Stimulated activated CD8-positive, alpha-beta memory T cell treated with anti-CD3 and anti-CD28 coated beads, Interleukin-7, amount 100 ng/mL, for 1 hour (primary cell): ENCODE measurements around the gene ATP23.

ENCODE experiments used
- DNase-seq, 2 donors: peaks; one replicate each; pipeline ENCODE4 v3.0.0-alpha.2; 2020; ENCODE audit warnings: low read depth in 2 of 2

Gene ATP23

DNA sequence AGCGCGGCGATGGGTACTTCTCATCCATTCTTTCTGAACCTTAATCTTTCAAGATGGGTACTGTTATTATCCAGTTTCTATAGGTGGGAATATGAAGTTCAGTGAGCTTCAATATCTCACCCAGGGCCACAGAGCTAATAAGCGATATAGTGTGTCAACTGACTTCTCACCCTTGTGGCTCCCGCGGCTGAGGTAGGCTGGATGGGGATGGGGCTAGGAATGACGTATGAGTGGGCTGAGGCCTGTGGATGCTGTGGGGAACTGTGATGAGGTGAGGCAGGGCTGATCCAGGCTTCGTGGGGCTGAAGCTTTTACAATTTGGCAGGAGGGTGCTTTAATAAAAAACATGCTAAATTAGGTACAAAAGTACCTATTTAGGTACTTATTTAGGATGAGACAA, 32.9 kb upstream of the ATP23 start:
- no peak for DNase-seq

DNA sequence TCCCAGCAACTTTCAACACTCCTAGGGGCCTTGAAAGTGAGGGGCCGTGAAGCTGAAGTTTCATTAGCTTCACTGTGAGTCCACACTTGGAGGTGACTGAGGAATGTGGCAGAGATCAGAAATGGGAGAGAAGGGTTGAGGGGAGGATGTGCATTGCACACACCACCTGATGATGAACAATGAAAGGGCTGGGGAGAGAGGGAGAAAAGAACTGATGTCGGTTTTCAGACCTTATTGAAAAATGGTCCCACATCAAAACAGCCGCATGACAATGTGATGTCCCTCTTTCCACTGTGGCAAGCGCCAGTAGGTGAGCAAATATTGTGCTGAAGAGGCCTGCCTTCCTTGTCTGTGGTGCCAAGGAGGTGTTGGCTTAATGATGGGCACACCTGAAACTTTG, 32.3 kb upstream of the ATP23 start:
- no peak for DNase-seq

DNA sequence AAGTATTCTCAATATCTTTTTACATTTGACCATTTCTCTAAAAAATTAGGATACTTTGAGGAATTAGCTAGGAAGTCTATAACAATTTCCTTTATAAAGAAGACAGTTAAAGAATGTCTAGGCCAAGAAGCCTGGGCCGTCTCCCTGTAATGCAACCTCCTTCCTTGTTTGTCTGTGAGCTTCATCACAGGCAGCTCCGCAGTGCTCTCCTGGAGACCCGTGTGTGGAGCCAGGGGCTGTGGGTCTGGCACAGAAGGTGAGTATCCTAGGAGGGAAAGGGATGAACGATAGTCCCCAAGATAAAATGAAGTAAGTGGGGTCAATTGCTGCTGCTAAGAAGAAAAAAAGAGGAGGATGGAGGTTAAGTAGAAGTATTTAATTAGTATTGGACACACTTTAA, 31.8 kb upstream of the ATP23 start:
- DNase-seq = no peak

DNA sequence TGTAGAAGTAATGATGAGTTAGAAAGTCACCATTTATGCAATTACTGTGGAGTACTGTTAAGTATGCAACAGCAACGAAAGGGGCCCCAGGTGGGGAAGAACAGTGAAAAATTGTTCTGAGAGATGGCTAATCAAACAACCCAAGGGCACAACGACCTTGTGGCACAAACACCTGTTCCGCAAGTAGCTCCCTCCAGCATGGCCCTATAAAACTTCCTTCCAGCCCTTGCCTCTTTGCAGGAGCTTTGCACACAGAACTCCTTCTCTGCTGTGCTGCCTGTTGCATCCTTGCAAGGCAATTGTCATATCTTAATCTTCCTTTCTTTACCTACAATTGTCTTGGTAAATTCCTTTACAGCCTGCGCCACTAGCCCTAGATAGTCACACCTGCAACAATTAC, 23.2 kb upstream of the ATP23 start:
- DNase-seq = no peak

DNA sequence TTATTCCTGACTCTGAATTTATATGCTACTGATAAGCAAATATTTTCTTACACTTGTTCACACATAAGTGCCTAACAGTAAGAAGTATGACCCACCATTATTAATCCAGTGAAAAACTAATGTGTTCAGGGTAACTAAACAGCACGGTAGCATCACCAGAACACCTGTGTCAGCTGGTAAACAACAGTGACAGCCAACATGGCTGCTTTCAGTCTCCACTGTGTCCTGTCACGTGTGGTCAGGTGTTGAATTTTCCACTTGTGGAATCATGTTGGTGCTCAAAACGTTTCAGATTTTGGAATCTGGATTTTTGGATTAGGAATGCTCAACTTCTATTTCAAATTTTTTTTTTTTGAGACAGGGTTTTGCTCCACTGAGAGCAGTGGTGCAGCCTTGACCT, 14.3 kb upstream of the ATP23 start:
- no peak for DNase-seq

DNA sequence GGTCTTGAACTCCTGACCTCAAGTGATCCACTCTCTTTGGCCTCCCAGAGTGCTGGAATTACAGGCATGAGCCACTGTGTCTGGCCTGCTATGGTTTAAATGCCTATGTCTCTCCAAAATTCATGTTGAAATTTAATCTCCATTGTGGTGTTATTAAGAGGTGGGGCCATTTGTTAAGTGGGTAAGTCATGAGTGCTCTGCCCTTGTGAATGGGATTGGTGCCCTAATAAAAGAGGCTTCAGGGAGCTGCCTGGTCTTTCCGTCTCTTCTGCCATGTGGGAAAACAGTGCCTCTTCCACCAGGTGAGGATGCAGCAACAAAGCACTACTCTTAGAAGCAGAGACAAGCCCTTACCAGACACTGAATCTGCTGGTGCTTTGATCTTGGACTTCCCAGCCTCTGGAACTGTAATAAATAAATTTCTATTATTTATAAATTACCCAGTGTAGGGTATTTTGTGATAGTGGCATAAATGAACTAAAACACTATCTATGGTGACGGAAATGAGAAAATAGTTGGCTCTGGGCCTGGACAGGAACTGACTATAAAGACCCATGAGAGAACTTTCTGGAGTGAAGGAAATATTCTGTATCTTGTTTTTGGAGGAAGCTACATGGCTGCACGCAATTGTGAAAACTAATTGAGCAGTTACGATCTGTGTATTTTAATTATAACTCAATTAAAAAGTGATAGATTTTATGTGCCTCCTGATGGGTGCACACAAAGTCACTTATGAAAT, 12.1 kb upstream of the ATP23 start:
- DNase-seq = no peak

DNA sequence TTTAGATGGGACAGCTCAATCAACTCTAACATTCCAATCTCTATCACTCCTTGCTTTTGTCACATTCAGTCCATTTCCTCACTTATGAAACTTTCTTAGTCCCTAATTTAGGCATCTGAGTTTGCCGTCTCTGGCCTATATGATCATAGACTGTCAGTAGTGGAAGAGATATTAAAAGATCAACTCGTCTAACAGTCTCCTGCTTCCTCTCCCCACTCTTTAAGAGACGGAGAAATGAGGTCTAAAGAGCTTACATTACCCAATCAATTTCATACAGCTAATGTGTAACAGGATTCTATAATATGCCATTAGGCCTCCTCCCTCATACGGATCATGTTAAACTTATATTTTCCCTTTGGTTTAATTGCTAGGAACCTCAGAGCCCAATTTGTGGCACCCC, 6.5 kb upstream of the ATP23 start:
- DNase-seq = no peak

DNA sequence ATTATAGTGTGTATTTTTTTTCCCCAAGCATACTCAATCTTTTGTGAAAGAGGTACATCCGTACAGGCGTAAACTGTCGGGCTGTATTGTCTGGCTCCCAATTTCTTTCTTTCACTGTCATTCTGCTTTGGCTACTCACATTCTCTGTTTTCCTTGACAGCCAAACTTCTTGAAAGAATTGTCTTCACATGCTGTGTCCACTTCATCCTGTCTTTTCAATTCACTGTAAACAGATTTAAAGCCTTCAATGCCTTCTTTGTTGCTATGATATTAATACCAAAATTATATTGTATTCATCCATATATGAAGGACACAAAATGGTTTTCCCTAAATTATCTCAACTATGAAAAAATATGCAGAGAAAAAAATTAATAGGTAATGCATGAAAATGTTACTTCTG, 6.0 kb upstream of the ATP23 start:
- no peak for DNase-seq

DNA sequence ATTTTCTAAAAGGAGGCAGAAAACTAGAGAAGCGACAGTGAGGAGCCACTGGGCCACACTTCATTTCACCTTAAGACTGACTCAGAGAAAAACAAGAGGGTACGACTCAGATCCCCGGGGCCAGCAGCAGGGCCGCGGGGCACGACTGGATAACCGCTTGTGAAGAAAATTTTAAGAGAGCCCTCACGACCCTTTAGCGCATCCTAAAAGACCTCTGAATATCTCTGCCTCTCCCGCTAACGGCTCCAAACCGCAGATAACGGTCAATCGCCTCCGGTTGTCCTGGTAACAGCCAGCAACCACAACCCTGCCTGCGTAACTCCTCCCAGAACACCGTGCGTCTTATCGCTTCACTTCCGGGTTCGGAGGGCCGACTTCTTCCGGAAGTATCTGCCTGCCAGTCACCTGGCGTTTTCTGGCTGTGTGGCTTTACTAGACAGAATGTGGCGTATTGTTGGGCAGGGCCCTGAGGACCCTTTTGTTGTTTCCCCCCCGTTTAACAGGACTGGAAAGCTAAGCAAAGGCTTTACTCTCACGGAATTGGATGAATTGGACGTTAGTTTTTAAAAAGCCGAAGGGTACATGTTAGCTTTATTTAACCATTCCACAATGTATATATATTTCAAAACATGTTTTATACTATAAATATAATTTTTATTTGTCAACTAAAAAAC, 5.4 kb upstream of the ATP23 start:
- peak; percentile 82 for DNase-seq

DNA sequence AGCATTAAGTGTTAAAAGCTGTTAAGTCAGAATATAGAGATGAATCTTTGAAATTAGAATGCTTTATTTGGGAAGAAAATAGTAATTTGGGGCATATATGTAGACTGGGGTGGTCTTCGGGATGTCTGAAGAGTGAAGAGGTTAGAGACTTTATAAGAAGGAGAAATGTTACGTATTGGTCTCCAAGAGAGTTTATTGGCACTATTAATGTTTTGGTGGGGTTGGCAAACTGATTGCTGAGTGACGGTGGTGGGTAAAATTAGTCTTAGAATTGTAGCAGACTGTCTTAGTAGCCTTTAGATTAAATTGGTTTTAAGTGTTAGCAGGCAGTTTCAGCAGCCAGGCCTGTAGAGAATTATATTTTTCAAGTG, 4.9 kb upstream of the ATP23 start:
- no peak for DNase-seq

DNA sequence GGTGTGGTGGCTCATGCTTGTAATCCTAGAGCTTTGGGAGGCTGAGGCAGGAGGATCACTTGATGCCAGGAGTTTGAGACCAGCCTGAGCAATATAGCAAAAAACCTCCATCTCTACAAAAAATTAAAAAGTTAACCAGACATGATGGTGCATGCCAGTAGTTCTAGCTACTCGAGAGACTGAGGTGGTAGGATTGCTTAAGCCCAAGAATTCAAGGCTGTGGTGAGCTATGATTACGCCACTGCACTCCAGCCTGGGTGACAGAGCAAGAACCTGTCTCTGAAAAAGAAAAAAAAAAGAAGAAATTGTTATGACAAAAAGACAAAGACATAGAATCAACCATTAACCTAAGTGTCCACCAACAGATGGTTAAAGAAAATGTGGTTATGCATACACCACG, 2.1 kb upstream of the ATP23 start:
- DNase-seq = no peak

DNA sequence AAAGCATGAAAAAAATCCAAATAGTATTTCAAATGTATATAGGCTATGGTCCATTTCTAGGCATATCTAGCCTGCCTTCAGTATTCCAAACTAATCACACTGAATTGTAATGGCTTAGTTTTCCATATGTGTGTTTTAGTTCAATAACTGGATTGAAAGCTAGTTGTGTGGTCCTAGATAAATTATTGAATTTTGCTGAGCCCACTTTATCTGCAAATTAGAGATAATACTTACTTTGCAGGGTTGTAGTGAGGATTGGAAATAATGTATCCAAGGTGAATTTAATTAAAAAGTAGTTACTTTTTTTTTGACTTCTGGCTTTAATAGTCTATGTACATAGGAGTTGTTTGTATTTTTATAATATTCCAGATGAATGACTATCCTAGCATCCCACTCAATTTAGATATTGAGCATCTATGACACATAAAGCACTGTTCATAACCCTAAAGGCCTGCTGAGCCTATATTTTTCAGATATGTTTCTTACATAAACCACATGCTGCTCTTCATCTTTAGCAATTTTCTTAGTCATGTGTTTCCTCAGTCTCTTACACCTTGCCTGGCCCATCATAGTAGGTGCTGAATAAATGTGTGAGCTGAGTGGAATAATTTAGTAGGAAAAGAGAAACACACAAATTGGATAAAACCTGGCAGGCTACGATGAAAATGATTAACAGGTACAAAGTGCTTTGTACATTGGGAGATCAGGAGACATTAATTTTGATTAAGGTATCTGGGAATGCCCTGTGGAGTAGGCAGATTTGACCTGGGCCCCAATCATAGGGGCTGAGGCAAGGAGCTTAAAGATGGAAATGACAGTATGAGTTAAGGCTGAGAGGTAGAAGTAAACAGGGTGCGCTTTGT, 1.1 kb upstream of the ATP23 start:
- DNase-seq = no peak

DNA sequence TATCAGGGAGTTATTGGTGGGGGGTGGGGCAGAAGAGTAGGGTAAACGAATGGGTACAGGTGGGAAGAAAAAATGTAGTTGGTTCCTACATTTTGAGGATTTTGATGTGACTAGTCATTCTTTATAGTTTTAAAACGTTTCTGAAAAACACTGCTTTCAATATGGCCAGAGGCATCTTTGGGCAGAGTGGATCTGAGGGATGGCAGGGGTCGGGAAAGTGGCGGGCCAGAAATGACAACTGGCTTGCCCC, 527 bp upstream of the ATP23 start:
- DNase-seq = no peak

DNA sequence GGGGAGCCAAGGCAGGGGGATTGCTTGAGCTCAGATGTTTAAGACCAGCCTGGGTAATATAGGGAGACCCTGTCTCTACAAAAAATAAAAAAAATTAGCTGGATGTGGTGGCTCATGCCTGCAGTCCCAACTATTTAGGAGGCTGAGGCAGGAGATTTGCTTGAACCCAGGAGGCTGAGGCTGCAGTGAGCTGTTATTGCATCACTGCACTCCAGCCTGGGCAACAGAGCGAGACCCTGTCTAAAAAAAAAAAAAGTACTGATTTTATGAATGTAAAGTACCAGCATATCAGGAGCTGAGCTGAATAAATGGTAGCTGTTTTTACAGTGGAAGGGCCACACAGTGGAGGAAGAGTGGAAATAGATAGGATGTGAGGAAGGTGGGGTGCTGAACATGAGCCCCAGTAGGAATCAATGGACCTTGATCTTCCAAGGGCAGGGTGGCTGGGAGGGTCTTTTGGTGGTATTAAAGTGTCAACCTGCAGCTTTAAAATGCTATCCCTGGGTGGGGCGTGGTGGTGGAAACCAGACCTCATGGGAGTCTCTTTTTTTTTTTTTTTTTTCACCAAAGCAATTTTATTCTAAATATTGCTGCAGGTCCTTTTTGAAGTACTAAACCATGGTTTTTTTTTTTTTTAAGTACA, 2.2 kb downstream of the ATP23 start:
- DNase-seq = no peak

DNA sequence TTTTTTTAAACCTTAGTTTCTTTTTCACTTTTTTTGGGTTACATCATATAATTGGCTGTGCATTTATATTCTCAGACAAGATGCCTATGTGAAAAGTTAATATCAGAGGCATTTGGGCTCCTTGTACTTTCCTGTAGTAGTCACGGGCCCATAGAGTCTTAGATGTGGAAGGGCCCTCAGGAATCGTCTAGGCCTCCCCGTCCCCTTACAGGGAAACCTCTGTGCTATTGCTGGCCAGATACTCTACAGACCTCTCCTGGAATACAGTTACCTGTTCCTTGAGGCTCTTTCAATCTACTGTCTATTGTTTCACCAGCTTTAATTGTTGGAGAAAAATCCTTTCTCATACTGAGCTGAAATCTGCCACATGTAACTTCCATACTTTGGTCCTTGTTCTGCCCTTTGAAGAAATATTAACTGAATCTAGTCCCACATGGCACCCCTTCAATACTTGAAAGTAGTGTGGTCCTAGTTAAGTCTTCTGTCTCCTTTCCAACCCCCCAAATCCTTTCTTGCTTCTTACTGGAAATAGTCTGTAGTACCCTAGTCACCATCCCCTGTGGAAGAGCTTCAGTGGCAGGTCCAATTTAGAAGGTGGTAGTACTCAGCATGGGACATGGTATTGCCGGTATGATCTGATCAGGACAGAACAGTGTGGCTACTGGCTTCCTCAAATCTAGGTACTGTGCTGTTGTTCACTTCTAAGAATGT, 3.1 kb downstream of the ATP23 start:
- no peak for DNase-seq

DNA sequence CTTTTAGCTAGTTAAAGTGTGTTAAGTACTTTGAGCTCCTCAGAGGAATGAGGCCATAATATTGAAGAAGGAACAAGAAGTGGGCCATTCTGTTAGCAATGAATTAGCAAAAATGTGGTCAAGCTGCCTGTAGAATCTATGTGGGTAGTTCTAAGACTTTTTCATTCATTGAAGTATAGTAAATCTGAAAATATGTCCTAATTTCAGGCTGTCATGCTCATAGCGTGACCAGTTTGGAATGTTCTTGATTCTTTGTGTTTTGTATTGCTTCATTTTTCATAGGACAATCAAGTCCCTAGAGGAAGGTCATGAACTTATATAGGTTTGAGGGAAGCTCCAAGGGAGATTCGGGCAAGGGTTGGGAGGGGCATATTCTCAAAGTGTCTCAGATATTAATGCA, 11.4 kb downstream of the ATP23 start:
- DNase-seq = no peak

DNA sequence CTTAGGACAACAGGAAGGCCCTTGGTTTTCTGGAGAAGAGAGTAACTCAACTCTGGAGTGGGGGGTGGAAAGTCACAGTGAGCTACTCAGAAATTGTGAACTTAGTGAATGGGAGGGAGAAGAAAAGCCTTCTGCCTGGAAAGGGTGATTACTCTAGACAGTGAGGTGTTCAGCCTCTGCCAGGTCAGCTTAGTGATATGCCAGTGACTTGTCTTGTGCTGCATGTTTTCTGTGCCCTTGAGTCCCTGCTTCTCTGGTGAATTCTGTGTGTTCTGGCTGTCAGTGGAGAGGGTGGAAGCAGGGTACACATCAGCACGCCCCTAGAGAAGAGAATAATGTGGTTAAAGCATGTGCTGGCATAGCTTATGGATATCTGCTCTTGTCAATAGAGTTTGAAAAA, 13.4 kb downstream of the ATP23 start:
- no peak for DNase-seq

DNA sequence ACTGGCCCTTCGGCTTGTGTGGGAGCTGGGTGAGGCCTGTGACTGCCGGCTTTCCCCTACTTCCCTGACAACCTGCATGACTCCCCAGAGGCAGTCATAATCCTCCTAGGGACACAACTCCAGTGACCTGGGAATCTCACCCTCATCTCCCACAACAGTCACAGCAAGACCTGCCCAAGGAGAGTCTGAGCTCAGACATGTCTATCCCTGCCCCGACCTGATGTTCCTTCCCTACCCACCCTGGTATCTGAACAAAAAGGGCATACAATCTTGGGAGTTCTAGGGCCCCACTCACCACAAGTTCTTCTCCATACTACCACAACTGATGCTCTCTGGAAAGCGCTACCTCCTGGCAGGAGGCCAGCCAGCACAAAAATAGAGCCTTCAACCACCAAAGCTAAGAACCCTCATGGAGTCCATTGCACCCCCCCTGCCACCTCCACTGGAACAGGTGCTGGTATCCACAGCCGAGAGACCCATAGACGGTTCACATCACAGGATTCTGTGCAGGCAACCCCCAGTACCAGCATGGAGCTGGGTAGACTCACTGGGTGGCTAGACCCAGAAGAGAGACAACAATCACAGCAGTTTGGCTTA, 16.8 kb downstream of the ATP23 start:
- no peak for DNase-seq

DNA sequence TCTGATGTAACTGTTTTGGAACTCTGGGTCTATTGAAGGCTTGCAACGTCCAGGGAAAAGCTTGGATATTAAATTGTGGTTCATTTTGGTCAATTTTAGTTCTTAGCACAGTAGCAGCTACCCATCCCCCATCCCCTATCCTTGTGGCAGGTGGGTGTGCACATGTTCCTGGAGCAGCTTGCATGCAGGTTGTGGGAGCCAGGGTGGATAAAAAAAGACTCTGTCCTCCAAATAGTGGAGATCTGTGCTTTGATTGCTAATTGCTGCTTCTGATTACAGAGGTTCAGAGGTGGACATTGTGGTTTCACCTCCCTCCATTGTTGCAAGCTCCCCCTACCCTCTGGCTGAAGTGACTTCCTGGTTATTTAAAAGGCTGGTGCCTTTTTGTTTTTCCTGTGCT, 23.1 kb downstream of the ATP23 start:
- DNase-seq = no peak

DNA sequence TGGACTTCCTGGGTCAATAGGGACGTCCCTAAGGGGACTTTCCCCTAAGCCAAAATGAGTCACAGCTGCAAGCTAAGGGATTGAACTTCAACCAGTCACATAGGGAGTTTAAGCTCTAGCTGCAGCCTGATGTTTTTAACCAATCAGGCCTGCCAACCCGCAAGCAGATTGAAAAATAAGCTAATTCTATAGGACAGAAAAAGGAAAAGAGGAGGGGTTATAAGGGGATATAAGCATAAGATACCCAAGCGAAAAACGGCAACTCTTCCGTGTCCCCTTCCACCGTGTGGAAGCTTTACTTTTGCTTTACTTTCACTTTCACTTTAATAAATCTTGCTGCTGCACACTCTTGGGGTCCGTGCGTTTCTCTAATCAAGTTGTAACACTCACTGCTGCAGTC, 24.4 kb downstream of the ATP23 start:
- DNase-seq = no peak

DNA sequence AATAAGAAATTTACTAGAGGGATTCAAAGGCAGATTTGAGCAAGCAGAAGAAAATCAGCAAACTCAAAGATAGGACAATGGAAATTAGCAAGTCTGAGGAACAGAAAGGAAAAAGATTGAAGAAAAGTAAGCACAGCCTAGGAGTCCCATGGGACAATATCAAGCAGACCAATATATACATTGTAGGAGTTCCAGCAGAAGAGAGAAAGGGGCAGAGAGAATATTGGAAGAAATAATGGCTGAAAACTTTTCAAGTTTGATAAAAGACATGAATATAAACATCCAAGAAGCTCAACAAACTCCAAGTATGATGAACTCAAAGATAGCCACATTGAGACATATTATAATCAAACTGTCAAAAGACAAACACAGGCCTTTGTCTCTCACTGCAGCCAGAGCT, 25.2 kb downstream of the ATP23 start:
- no peak for DNase-seq
